ENCODE measurements around the gene CACNA2D4. TPM values are rescaled to one million over a fixed set of nuclear protein-coding genes. Genes with fewer than 3 reads are reported as not detected.

Gene CACNA2D4
- total RNA-seq, 4 donors from 2014 or later: 0.25 to 3.1 (median 0.68) TPM

DNA sequence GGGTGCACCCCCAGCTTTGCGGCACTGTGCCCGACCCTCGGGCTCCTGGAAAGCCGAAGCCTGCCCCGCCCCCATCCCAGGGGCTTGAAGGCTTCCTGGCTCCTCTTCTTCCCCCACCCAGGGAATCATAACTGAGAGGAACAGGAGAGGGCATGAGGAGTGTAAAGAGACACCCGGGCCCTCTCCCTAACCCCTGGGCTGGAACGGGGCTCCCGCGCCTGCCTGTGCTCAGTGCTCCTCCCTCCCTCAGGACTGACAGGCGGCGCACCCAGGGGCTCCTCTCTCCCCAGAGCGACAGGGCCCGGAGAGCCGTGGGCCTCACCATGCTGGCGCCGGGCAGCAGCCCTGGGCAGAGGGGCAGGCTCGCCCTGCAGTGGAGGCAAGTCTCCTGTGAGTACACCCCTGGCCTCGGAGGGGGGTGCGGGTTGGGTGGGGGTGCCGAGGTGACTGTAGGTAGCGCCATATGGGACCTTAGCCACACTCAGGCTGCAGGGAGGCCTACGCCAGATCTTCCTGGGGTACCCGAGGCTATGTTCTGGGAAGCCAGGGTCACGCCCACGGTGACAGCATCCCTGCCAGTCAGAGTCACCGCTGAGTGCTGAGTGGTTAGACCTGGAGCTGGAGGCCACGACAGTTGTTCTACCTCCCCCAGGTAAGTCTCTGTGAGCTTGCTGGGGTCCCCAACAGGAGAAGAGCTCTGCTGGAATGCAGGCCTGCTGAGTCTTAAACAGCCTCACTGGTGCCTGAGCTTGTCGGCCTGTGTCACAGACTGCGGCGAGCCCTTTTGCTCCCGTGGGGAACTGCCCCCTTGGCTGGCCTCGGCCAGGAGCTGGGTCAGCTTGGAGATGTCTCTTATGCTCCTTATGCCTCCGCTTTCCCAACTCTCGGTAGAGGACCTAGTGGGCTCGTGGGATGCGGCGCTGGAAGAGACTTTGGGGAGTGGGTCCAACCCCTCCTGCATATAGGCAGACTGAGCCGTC is 90.3 kb downstream of the CACNA2D4 start:
- TF ChIP-seq POLR2A (IDR thresholded peaks at IDR 0.05): no peak
- TF ChIP-seq, protein P1, sequence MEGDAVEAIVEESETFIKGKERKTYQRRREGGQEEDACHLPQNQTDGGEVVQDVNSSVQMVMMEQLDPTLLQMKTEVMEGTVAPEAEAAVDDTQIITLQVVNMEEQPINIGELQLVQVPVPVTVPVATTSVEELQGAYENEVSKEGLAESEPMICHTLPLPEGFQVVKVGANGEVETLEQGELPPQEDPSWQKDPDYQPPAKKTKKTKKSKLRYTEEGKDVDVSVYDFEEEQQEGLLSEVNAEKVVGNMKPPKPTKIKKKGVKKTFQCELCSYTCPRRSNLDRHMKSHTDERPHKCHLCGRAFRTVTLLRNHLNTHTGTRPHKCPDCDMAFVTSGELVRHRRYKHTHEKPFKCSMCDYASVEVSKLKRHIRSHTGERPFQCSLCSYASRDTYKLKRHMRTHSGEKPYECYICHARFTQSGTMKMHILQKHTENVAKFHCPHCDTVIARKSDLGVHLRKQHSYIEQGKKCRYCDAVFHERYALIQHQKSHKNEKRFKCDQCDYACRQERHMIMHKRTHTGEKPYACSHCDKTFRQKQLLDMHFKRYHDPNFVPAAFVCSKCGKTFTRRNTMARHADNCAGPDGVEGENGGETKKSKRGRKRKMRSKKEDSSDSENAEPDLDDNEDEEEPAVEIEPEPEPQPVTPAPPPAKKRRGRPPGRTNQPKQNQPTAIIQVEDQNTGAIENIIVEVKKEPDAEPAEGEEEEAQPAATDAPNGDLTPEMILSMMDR (IDR thresholded peaks at IDR 0.05 in 4 of 5, conservative IDR thresholded peaks at IDR 0.05 in 1 of 5): no peak
- H3K27me3 ChIP-seq: peaks cover 4 to 11% (median 4%) of the 10 kb centered on the region in 3 donors
- in situ Hi-C loops (cut with MboI; ENCODE audit: low sequenced_read_pairs in 4 of 4): no loop called here
- no peak overlapping the region for H3K4me3 ChIP-seq
- H3K27ac ChIP-seq: no peak overlapping the region
- no peak for DNase-seq
- intact Hi-C loops (cut with DNase I; ENCODE audit: low total_unique reads): no loop called here
- H3K4me1 ChIP-seq: no peaks in the 10 kb centered on the region
- H3K36me3 ChIP-seq: no peaks in the 10 kb centered on the region
- no peak for ATAC-seq
- no peaks in the 10 kb centered on the region for H3K9me3 ChIP-seq

DNA sequence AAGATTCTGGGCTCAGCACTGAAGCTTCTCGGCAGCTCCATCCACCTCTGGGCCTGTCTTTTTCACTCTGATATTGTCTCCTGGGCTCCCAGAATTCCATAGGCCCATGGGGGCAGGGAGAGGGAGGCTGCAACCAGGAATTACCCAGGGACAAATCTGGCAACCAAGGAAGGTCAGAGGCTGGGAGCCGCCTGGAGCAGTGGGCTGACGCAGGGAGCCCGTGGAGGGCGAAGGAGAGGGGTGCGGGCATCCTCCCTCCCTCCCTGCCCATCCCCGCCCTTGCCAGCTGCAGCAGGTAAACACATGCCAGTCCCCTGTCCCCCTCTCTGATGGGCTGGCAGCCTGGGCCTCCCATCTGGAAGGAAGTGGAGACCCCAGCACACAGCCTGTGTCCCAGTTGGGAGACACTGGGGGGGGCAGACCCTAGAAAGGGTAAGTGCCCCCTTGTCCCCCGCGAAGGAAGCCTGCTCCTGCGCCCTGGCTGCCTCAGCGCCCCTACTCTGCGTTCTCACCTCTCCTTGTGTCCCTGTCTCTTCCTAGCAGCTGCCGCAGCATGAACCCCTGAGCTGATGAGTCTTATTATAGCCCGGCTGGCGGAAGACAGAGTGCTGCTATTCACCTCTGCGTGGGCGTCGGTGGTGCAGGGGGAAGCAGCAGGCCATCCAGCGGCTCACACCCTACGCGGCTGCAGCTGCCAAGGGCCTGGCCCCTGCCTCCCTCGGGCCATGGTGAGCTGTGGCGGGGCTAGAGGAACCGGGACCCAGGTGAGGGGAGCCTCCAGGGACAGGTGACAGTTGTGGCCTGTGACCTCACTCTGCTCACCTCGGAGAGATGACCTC is 91.4 kb downstream of the CACNA2D4 start:
- intact Hi-C loops (cut with DNase I; ENCODE audit: low total_unique reads): no loop called here
- H3K4me3 ChIP-seq: no peak overlapping the region
- H3K9me3 ChIP-seq: no peaks in the 10 kb centered on the region
- TF ChIP-seq POLR2A (IDR thresholded peaks at IDR 0.05): no peak
- TF ChIP-seq, protein P1 (IDR thresholded peaks at IDR 0.05 in 4 of 5, conservative IDR thresholded peaks at IDR 0.05 in 1 of 5): no peak
- no peaks in the 10 kb centered on the region for H3K36me3 ChIP-seq
- no peak overlapping the region for H3K27ac ChIP-seq
- no peak for DNase-seq
- no peak for ATAC-seq
- in situ Hi-C loops (cut with MboI; ENCODE audit: low sequenced_read_pairs in 4 of 4): no loop called here
- H3K27me3 ChIP-seq: peaks cover 13 to 18% (median 14%) of the 10 kb centered on the region in 3 donors
- H3K4me1 ChIP-seq: no peaks in the 10 kb centered on the region

DNA sequence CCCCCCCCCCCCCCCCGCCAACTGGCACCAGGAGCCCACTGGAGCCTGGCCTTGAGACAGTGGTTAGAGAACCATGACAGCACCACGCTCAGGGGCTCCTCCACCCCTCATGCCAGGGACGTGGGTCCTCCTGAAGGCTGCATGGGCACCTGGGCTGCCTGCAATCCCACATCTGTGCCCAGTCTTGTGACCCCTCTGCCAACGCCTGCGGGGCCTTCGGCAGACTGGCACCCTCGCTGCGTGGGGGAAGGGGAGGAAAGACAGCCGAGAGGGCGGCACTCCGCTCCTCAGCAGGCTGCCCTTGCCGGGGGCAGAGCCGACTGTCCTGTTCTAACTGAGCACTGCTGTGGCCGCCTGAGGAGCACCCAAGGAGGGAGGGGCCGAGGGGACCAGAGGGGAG is 92.1 kb downstream of the CACNA2D4 start:
- ATAC-seq (no peak), DNase-seq (no peak)
- in situ Hi-C loops (cut with MboI; ENCODE audit: low sequenced_read_pairs in 4 of 4): no loop called here
- Histone ChIP-seq H3K36me3 (no peaks in the 10 kb centered on the region), H3K9me3 (no peaks in the 10 kb centered on the region), H3K27me3 (peaks cover 20 to 24% (median 21%) of the 10 kb centered on the region in 3 donors), H3K4me3 (no peak overlapping the region), H3K4me1 (no peaks in the 10 kb centered on the region), H3K27ac (no peak overlapping the region)
- TF ChIP-seq, protein P1 (IDR thresholded peaks at IDR 0.05 in 4 of 5, conservative IDR thresholded peaks at IDR 0.05 in 1 of 5): no peak
- TF ChIP-seq POLR2A (IDR thresholded peaks at IDR 0.05): no peak
- intact Hi-C loops (cut with DNase I; ENCODE audit: low total_unique reads): no loop called here

DNA sequence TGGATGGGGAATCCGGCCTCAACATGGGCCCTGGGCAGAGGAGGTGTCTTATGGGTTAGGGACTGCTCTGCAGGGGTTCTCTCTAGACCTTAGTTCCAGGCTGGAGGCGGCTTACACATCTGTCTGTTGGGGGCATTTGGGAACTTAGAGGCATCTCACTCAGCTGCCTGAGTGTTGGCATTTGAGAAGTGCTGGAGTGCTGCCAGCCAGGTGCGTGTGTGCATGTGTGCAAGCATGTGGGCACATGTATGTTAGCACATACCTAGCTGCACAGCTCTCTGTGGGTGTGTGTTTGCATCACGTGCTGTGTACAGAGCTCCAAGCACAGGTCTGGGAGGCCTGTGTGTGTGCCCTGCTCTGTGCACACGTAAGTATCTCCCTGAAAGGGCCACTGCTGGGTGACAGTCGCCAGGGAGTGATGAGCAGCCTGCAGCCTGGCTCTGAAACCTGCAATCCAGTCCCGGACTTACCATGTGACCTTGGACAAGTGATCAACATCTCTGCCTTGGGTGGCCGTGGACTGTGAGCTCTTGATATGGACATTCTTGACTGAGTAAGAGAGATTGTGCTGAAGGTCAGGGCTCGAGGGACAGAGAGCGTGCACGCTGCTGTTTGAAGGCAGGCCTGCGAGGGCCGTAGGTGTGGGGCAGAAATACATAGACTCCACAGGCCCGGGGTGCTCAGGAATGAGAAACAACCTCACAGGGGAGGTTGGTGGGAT is 92.9 kb downstream of the CACNA2D4 start:
- no peak overlapping the region for H3K4me3 ChIP-seq
- ATAC-seq: no peak
- H3K36me3 ChIP-seq: no peaks in the 10 kb centered on the region
- DNase-seq: no peak
- no peaks in the 10 kb centered on the region for H3K9me3 ChIP-seq
- intact Hi-C loops (cut with DNase I; ENCODE audit: low total_unique reads) (no loop called here), in situ Hi-C loops (cut with MboI; ENCODE audit: low sequenced_read_pairs in 4 of 4) (no loop called here)
- H3K27ac ChIP-seq: no peak overlapping the region
- TF ChIP-seq, protein P1 (IDR thresholded peaks at IDR 0.05 in 4 of 5, conservative IDR thresholded peaks at IDR 0.05 in 1 of 5): no peak
- no peak for TF ChIP-seq POLR2A (IDR thresholded peaks at IDR 0.05)
- H3K27me3 ChIP-seq: peaks cover 28 to 32% (median 29%) of the 10 kb centered on the region in 3 donors
- H3K4me1 ChIP-seq: no peaks in the 10 kb centered on the region
